Activated CD4-positive, alpha-beta T cell treated with anti-CD3 and anti-CD28 coated beads for 24 hours (primary cell): Measurements from ENCODE around the gene YIF1A.
A peak's percentile ranks its signal among the peaks of the same experiment; 100 is the strongest.
"Not testable (repeated sequence)": the region's sequence is repeated elsewhere in the genome, so short reads cannot be mapped to it uniquely, and the experiment has no call there.

Experiments
- DNase-seq, 2 donors: peaks; one replicate each; pipeline ENCODE4 v3.0.0-alpha.2; 2020; ENCODE audit warnings: low read depth in 2 of 2

The YIF1A gene

DNA sequence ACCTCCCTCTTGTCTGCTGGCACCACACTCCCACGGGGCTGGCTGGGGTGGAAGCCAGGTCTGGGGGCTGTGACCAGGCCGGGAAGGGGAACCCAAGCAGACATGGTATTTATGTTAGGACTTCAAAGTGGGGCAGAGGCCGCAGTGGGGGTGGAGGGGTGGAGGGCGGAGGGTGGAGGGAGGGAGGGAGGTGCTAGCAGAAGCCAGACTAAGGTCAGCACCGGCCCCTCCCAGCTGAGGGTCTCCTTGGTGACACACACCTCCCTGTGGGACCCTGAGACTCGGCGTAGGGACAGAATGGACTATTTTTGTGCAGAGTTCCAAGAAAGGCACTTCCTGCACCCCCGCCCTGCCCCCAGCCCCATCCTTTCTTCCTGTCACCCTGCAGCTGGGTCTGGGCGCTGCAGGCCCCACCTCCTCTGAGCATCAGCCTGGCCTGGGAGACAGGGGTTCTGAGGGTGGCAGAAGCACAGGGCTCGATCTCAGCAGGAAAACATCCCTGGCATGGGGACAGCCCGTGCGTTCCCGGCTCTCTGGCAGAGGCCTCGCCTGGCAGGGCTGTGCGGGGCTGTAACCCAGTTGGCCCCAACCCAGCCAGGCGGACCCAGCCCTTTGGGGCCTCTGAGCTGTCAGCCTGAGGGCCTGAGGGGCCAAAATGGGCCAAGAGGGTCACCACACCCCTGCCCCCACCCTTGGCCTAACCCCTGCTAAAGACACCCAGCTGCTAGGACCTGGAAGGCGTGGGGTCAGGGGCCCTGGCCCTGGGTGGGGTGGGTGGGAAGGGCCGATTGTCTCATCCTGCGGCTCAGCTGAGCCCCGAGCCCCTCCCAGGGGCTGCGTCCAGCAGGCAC is 37.5 kb upstream of the YIF1A start:
- DNase-seq = no peak

DNA sequence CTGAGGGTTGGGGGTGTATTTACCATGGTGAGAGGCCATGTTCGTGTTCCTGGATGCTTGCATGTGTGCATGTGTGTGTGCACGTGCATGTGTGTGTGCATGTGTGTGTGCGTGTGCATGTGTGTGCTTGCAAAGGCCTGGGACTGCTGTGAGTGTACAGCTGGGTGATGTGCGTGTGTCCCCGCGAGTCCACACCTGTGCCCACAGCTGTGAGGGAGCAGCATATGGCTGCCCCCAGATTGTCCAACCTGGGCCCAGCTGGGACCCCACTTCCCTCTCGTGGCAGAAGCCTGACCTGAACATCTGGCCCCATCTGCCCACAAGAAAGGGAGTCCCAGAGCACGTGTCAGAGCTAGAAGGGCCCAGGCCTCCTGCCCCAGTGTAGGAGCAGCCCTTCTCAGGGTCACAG is 36.3 kb upstream of the YIF1A start:
- DNase-seq = no peak

DNA sequence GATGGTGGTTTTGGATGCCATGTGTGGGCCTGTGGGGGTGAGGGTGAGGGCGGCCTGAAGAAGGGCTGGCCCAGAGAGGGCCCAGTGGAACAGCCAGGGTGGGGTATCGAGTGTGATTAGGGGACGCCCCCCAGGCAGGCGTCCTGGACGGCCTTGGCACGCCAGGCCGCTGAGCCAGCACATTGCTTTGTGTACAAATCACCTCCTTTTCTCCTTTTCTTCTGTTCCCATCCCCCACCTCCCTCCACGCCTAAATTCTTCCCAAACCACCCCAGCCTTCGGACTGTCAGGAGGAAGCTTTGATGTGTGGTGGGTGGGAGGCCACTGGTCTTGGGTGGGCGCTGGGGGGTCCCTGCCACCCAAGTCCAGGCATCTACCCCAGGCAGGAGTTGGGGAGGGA is 35.7 kb upstream of the YIF1A start:
- no peak for DNase-seq

DNA sequence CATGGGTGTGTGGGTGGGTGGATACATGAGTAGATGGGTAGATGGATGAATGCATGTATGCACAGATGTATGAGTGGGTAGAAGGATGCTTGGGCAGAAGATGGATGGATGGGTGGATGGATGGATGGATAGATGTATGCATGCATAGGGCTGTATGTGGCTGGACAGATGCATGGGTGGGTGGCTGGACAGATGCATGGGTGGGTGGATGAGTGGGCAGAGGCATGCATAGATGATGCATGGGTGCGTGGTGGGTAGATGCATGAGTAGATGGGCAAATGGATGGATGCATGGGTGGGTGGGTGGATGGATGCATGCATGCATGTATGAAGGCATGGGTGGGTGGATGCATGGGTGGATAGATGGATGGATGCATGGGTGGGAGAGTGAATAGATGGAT is 34.7 kb upstream of the YIF1A start:
- DNase-seq = no peak

DNA sequence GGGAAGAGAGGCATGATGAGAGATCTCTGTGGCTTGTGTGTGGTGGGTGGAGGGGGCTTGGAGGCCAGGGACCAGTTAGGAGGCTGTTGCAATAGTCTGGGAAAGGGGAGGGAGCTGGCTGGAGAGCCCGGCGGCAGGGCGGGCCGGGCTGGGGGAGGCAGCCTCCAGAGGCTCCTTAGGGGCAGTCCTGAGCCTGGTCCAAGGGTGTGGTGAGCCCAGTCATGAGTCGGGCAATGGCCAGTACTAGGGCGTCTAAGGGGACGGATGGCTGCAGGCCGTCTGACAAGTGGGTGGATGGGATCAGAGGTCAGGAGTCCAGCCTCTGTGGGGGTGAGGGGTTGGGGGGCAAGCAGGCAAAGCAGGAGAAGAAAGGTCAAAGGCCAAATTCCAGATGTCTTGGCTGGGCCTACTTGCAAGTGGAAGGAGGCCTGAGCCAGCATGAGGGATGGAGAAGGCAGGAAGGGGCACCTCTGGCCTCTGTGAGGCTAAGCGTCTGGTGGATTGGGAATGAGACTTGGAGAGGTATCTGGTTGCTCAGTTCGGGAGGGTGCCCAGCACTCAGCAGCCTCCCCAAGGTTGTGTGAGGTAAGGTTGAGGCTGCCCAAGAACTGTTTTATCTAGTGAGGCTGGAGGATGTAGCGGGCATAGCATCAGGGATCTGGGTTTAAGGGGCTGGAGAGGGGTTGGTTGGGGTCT is 33.9 kb upstream of the YIF1A start:
- no peak for DNase-seq

DNA sequence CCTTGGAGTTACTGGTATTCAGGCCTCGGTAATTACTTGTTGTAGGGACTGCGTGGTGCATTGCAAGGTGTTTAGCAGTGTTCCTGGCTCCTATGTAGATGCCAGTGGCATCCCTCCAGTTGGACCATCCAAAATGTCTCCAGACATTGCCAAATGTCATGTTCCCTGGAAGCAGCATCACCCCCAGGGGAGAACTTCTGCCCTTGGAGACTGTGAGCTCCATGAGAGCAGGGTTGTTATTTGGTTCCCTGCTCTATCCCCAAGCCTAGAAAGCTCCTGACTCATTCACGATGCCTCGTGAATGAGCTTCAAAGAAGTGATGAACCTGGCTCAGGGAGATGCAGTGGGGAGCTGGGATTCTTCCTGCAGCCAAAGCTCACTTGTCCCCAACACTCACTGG is 32.7 kb upstream of the YIF1A start:
- no peak for DNase-seq

DNA sequence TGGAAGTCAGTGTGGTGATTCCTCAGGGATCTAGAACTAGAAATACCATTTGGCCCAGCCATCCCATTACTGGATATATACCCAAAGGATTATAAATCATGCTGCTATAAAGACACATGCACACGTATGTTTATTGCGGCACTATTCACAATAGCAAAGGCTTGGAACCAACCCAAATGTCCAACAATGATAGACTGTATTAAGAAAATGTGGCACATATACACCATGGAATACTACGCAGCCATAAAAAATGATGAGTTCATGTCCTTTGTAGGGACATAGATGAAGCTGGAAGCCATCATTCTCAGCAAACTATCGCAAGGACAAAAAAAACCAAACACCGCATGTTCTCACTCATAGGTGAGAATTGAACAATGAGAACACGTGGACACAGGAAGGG is 31.8 kb upstream of the YIF1A start:
- DNase-seq = not testable (repeated sequence)

DNA sequence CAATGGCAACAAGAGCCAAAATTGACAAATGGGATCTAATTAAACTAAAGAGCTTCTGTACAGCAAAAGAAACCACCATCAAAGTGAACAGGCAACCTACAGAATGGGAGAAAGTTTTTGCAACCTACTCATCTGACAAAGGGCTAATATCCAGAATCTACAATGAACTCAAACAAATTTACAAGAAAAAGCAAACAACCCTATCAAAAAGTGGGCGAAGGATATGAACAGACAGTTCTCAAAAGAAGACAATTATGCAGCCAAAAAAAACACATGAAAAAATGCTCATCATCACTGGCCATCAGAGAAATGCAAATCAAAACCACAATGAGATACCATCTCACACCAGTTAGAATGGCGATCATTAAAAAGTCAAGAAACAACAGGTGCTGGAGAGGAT is 31.3 kb upstream of the YIF1A start:
- DNase-seq = not testable (repeated sequence)

DNA sequence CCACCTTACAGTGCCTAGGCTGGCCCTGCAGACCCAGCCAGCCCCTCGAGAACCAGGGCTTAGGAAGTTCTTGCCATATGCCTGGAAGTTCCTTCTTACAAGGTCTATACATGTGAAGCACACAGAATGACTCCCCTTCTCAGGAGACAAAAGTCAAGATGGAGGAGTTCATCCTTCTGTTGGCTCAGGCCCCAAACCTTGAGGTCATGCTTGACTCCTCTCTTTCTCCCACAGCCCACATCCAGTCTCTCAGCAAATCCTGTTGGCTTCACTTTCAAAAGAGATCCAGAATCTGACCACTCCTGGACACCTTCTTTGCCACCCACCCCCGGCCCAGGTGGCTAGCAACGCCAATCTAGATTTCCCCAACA is 29.6 kb upstream of the YIF1A start:
- DNase-seq = no peak

DNA sequence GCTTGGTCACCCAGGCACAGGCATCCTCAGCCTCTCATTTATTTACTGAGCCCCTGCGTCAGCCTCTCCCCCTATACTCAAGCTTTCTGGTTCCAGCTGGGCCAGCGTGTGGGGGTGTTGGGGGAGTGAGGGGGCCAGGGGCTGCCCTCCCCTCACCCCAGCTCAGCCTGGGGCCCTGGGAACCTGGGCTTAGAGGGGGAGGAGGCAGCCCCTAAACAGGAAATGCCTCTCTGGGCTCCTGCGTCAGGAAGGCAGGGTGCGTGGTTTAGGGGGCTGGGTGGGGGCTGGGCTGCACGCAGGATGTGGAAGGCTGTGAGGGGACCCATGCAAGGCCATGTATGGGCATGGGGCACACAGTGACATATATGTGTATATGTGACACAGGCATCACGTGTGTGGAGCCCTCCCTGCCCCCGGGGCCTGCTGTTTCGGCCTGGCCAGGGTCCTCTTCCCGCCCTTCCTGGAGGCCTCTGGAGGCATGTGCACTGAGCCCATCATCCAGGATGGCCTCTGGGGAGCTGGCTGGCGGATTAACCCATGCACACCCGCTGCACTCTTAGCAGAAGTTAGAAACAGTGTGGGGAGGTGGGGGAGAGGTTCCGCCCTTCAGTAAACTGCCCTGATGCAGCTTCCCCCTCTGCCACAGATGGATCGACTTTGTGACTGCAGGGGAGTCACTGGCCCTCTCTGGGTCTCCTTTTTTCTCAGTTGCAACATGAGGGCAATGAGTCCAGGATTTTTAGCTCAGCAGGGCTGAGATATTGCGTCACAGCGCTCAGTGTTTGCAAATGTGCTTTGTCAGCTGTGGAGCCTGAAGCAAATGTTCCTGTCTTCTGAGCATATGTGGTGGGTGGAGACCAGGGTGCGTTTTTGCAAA is 29.0 kb upstream of the YIF1A start:
- no peak for DNase-seq

DNA sequence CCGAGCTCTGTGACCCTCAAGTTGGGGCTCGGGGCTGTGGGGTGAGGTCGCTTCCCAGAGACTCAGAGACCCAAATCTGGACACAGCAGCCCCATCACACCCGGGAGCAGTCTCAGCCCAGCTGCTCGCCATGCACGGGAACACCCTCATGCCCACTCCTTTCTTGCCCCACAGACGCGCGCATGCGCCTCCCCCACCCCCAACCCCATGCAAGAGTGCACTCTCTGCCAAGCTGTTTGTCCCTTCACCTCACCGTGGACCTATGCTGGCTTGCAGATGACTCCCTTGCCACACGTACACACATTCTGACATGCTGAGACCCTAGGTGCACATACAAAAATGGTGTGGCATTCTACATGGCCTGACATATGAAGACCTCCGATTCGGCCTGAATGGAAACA is 28.4 kb upstream of the YIF1A start:
- DNase-seq = no peak

DNA sequence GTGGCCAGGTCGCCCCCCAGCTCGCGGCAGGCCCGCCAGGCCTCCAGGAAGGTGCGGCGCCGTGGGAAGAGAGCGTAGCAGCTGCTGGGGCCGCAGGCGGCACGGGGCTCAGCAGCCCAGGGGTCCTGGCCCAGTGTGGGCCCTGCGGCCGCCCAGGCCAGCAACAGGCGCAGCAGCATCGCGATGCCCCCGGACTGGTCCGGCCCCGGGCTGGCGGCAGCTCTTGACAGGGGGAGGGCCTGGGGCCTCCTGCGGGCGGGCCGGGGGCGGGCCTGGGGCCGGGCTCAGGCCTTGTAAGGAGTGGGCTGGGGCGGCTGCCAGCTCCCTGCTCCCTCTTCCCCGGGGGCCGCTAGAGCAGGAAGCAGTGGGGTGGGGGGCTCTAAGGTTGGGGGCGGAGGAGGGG is 27.9 kb upstream of the YIF1A start, which contains the start of gene CD248:
TSS of gene CD248 (minus strand) at position 196 of the 403 bp plus-strand sequence. CDS start at position 179, 17 bp downstream.
- no peak for DNase-seq

DNA sequence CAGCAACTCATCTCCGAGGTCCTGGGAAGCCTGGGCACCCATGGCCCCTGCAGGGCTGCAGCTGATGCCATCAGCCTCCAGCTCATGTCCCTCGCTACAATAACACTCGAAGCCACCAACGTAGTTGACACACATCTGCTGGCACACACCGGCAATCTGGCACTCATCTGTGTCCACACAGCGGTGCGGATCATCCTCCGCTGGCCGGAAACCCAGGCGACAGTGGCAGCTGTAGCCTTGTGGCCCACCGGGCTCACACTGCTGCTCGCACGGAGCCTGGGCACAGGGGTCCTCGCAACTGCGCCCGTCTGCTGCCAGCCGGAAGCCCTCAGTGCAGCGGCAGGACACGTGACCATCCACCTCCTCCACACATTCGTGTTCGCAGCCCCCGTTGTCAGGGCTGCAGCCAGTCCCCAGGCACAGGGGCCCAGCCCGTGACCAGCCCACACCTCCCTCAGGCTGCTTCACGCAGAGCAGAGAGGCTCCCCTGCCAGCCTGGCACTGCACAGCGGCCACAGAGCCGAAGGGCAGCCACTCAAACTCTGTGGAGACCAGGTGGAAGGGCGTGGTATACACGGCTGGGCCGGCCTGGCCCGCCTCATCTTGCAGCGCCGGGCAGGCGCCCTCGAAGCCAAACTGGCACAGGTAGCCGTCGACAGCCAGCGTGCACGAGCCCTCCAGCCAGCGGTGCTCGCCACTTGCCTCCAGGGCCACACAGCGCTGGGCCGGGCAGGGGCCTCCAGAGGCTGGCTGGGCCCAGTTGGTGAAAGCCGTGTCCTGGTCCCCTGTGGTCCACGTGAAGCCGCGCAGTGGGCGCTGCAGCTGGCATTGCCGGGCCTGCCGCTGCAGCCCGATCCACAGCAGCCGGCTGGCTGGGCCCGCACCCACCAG is 27.2 kb upstream of the YIF1A start:
- DNase-seq = no peak

DNA sequence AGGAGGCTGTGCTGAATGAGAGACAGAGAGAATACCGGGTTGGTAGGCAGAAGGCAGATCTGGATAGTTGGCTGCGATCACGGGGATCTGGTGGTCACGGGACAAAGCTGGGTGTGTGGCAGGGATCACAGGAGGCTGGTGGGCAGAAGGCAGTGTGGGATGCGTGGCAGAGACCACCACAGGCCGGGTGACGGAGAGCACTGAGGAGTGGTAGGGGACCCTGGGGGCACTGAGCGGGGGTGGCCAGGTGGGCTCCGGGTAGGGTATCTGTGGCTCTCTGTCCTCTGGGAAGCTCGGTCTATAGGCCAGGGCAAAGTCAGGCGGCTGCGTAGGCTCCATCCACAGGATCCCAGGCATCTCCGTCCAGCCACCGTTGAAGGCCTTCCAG is 26.5 kb upstream of the YIF1A start:
- DNase-seq = no peak

DNA sequence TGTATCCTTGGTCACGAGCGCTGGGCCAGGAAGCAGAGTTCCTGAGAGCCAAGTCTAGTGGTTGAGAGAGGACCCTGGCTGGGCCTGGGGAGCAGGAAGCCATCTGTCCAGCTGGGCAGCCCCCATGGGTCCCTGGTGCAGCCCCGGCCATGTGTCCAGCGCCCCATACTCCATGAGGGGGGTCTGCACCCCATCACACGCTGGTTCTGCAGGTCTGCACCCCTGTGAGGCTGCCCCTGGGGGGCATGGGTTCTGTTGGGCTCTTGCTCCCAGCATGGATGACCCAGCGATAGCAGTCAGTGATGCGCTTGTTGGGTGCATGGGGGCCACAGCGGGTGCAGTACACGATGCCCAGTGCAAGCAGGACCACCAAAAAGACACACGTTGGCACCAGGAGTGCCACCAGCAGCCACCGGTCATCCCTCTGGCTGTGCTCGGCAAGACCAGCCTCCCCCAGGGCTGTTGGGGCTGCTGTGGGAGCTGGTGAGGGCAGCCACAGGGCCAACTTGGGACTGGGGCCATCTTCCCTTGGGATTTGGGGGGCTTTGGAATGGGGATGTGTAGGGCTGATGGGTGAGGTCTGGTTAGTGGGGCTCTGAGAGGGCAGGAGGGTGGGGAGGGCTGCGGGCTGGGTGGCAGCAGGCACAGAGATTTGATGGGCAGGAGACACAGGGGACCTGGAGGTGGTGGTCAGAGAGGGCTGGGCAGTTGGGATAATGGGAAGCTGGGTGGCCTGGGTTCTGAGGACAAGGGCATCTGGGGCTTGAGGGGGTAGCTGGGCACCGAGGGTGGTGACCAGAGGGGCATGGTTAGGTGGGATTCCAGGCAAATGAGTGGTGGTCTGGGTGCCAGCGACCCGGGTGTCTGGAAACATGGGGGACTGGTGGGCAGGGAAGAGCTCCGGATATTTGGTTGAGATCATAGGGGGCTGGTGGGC is 25.9 kb upstream of the YIF1A start:
- DNase-seq = no peak

DNA sequence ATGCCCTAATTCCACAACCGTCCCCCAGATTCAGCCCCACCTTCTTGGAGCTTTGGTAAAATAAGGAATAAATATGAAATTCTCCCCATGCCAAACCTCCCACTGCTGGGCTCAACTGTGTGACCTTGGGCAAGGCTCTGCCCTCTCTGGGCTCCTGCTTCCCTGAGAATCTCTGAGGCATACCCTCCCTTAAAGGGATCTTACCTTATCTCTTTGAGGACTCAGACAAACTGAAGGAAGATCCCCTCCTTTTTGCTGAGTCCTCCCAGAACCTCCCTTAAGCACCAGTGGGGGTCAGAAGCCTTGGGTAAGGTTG is 25.2 kb upstream of the YIF1A start:
- no peak for DNase-seq

DNA sequence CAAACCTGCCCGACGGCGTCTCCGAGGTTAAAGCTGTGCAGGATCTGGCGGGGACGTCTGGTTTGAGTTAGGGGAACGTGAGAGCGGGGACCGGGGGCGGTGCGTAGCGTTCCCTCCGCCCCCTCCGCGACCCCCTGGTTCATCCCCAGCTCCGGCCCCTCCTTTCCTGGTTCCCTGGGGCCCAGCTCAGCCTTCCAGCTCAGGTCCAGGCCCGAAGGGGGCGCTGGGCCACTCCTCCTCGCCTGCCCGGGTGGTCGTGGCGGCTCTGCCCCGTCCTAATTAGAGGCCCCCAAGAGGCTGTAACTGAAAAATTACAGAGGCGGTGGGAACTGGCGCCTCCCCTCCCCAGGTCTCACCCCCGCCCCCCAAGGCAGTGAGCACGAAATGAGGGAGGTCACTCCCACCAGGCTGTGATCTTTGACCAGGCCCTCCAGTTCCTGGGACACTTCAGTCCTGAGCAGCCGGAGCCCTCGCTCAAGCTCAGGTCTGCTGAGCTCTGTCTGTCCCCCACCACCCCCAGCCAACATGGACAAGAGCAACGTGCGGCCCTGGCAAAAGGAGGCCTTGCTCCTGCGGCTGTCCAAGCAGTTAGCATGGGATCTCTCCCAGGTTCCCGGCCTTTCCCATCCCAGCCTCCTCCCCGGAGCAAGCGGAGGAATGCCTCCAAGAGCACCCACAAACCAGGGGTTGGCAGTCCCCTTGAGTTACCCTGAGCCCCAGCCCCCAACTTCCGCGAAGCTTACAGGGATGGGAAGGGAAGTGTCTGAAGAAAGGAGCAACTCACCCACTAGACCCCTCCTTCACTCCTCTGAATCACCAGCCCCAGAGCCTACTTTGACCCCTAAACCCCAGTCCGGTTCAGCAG is 24.6 kb upstream of the YIF1A start:
- no peak for DNase-seq

DNA sequence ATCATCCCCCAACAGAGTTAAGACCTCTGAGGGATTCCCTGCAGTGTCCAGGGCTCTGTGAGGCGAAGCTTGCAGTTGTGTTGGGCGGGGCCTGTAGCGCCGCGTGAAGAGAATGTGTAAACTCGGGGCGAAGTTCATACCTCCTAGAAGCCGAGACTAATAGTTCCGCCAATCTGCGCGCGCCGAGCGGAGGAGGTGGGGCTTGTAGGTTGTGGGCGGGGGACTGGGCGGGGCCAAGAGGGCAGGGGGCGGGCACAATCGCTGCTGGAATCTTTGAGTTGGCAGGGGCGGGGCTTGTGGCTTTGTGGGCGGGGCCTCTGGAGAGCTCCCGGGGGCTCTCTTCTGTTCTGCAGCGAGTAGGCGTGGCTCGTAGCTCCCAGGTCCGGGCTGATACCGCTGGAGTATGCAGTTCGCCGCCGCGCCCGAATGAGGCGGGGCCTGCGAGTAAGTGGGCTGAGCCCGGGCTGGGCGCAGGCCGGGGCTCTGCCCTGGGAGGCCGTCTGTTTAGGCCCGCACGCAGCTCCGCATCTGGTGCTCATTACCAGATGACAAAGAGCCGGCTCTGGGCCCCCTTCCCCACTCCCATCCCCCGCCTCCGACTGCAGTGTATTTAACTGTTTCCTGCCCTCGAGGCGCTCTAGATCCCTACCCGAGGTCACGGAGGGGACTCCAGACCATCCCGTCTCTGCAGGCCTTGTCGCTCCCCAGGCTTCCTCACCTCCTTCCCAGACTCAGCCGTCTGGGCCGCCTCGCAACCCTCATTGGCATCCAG is 23.8 kb upstream of the YIF1A start:
- DNase-seq = peak; percentile 94 to 97
